Activated naive CD4-positive, alpha-beta T cell treated with Interleukin-2 at 50 U/mL for 16 hours (primary cell): ENCODE measurements around the gene ARL8A.

ENCODE experiments used
- DNase-seq: peaks from one replicate; pipeline ENCODE4 v3.0.0-alpha.2; 2020

ARL8A gene

DNA sequence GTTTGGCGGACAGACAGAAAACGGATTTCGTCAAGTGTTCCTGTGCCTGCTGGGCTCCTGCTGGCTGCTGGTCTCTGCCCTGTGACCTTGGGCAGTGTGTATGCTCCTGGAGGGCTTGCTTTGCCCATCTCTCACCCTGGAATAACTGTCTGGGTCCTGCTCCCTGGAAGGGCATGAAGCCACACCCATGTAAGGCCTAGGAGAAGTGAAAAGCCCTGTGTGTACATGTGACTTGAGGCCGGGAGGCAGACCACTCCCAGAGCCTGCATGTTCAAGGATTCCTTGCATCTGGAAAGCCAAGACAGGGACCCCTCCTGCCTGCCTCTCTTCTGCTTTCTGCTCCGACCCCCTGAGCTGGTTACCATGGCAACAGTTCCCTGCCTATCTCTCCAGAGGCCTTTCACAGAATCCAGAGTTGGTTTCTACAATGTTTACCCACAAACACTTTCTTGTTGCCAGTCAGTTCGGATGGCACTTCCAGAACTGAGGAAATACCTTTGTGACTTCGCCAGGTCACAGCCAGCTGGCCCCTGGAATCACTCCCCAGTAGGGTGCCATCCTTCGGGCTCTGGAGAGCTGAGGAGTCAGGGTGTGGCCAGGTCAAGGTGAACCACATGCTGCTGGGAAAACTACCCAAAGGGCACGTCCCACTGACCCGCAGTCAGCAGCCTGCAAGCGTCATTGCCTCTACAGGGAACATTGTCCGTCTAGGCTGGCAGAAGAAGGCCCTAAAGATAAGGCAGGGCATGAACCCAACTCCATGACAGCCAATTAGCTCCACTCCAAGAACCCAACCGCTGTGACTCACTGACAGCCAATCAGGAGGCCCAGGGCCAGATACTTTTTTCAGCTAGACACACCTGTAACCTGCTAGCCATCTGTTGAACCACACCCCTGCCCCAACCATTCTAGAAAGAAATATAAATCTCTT, 36.5 kb downstream of the ARL8A start:
- no peak for DNase-seq

DNA sequence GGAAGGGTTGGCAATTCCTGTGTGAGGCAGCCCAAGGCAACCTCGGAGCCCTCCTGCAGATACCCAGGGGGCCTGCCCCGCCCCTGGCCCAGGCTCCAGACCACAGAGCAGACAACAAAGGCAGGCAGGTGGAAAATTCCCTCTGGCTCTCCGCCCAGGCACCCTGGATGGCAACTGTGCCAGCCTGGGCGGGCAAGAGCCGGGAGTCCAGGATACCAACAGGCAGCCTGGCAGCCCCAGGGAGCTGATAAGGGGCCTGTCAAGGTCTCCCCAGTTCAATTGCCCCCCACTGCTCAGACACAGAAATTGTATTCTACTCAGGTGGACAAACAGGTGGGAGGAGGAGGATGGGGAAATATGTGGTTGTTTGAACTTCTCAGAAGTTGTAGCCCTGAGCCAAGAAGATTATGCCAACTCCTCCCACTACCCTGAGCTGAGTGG, 37.2 kb downstream of the ARL8A start:
- no peak for DNase-seq

DNA sequence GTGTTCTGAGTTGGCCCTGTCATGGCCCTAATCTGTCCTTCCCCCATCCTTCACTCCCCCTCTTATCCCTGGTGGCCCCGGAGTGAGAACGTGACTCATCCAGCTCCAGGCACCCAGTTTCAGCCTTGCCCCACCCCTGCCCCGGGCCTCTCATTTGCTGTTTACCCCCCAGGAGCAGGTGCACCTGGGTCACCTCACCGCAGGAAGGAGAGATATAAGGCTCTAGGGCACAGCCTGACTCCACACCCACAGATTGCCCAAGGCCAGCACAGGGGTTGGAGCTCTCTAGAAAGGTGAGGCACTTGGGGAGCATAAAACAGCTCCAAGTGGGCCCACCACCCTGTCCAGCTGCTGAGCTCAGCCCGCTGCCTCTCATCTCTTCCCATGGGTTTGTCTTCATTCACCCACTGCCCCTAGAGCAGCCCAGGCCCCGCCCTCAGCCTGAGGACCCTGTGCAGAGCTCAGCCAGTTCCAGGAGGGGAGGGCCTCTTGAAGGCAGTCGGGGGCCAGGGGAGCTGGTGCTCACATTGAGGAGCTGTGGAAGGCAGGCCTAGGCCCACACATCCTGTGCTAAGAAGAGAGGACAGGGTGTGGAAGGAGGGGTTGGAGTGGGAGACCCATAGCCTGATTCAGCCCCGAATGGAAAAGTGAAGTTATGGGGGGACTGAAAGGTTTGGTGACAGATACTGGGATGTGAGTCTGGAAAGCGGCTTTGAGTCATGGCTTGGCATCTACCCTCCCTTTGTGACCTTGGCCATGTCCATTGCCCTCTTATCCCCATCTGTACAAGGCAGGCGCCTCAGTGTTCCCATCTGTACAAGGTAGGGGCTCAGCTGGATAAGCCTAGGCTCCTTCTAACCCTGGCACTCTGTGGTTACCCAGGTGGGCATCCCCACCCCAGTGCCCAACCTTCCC, 37.9 kb downstream of the ARL8A start:
- DNase-seq, result no peak

DNA sequence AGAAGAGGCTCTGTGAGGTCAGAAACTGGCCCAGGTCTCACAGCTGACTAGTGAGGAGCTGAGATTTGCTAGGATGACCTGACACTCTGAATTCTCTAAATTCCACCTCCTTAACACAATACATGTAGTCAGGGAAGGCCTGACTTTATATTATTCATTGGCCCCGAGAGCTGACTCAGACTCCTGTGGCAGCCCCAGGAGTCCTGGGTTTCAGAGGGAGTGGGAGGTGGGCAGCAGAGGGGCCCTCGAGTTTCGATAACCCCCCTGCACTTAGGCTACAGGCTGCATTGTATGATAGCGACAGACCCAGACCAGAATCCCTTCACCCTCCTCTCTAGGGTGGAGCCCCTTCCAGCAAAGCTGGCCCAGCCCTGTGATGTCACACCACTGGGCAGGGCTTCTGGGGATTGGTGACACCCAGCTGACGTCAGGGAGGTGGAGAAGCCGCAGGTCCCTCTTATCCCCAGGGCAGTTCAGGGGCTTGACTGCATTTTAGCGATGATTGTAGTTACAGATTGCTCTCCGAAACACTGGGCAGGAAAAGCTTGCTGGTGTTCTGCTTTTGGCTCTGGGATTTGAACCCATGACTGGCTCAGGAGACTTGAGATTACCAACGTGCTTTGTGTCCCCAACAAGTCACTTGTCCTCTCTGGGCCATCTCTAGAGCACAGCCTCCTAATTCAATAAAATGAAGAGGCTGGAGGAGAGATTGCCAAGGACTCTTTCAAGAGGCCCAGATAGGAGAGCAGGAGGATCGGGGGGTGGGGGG, 38.8 kb downstream of the ARL8A start:
- no peak for DNase-seq

DNA sequence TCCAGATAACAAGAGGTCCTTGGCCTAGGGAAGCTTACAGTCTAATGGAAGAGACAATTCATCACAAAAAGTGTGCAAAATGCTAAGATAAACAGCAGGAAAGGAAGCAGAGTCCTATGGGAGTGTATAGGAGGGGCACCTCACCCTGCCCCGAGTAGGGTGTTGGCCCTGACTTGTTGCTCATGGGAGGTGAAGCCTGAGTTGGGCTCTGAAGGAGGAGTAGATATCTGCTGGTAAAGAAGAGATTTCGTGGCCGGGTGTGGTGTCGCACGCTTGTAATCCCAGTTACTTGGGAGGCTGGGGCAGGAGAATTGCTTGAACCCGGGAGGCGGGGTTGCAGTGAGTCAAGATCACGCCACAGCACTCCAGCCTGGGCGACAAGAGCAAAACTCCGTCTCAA, 40.5 kb downstream of the ARL8A start:
- no peak for DNase-seq

DNA sequence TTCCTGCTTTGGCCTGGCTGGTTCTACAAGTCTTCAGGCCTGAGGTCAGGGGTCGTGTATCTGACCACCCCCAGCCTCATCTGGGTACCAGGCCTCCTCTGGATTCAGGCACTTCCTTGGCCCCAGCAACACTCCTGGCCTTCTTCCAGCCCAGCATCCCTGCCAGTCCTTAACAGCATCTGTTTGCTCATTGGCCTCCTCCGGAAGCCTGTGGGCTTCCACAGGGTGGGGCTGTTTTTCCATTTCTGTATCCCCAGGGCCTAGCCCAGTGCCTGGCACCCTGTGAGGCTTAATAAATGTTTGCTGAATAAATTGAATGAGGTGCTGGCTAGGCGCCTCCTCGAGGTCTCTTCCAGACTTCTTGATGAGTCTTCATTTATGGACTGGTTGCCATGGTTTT, 43.4 kb downstream of the ARL8A start:
- DNase-seq, result no peak

DNA sequence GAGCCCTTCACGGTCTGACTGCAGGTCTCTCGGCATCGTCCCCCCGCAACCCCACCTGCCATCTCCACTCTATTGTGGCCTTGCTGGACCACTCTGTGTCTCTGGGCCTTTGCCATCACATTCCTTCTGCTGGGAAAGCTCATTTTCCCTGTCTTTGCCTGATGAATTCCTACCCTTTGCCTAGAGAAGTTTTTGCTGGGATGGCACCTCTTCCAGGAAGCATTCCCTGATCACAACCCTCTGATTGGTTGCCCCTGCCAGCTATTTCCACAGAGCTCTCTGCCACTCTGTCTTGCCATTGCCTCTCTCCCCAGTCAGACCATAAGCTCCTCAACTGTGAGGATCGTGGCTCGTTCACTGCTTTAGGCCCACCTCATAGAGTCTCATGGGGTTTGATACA, 50.7 kb downstream of the ARL8A start:
- DNase-seq, result no peak

DNA sequence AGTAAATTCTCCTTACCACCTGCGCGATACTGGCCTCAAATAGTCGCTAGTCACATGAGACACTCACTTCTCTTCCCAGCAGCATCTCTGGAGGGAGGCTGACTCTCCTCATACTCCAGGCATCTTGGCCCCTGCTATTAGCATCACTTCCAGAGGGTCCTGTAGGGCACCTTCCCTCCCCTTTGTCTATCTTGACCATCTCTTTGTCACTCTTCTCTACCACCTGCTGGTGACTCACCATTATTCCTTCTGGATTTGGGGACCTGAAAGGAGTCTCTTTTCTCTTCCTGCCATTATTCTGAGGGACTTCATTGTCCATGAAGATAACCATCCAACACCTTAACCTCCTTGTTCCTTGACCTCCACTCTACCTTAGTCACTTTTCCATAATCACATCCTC, 53.5 kb downstream of the ARL8A start:
- DNase-seq, result no peak

DNA sequence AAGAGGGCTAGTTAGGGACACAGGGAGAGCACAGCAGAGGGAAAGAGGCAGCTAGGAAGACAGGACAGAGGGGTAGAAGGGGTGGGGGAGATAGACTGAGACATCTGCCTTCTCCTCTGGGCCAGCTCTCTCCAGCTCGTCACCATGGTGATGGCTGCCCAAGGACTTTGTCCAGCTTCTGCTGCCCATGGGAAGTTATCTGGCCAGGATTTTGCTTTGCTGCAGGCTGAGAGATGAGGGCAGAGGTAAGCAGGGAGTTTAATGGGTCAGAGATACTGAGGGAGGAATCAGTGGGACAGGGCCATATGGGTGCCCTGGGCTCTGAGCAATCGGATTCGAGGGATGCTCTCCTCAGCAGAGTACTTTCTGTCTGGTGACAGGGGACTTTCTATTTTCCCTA, 56.3 kb downstream of the ARL8A start:
- DNase-seq, result no peak

DNA sequence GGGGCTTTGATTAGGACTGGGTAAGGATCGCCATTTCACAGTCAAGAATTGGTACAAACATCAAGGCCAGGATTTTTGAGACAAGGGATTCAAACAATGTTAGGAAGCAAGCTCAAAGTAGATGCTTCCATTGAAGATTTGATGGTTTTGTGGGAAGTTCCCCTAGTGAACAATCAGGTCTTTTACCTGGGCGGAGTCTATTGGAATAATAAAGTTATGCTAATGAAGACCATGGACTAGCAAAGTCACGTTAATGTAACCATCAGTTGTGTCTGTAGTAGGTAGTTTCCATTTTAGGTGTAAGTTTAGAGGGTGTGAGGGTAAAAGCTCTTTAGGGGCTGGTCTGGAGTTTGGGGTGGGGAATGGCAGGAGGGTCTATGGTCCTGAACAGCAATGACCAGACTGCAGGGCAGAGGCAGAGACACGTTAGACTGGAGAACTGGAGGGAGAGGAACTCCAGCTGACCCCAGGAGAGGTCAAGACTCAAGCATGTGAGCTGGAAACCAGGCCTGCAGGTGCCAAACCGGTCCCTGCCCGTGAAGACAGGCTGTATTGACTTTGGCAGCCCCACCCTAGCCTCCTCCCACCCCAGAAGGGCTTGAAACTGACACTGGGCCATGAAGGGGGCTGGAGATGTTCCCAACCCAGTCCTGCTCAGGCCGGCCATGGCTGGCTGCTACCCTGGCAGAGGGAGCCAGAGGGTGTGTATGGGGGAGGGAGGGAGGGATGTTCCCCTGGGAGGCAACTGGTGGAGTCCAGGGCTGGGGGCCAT, 57.8 kb downstream of the ARL8A start:
- DNase-seq, result no peak

DNA sequence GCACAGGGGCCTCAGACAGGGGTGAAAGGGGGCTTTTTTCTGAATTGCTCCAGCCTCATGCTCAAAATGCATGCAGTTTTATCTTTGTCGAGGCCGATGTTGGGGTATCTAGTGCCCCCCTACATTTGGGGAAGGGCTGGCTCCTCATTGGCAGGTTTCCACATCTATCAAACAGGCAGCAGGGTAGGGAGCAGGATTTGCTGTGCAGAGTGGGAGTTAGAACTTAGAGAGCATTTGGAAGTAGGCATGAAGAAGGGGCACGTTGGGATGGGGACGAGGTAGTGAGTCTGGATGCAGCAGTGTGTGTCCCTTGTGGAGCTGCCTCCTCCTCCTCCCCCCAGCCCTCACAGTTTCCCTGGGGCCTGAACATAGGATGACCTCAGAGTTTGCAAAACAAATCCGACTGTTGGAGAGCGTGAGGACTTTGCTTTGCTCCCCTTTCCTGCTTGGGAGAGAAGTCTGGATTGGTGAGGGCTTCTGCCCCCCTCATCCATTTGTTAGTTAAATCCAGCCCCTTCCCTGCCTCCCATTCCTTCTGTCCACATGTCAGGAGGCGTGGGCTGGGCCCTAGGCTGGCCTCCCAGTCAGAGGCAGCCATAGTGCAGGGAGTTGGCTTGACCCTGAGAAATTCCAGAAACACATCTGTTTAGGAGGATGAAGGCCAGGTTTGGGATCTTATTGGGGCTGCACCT, 58.7 kb downstream of the ARL8A start:
- DNase-seq, result no peak

DNA sequence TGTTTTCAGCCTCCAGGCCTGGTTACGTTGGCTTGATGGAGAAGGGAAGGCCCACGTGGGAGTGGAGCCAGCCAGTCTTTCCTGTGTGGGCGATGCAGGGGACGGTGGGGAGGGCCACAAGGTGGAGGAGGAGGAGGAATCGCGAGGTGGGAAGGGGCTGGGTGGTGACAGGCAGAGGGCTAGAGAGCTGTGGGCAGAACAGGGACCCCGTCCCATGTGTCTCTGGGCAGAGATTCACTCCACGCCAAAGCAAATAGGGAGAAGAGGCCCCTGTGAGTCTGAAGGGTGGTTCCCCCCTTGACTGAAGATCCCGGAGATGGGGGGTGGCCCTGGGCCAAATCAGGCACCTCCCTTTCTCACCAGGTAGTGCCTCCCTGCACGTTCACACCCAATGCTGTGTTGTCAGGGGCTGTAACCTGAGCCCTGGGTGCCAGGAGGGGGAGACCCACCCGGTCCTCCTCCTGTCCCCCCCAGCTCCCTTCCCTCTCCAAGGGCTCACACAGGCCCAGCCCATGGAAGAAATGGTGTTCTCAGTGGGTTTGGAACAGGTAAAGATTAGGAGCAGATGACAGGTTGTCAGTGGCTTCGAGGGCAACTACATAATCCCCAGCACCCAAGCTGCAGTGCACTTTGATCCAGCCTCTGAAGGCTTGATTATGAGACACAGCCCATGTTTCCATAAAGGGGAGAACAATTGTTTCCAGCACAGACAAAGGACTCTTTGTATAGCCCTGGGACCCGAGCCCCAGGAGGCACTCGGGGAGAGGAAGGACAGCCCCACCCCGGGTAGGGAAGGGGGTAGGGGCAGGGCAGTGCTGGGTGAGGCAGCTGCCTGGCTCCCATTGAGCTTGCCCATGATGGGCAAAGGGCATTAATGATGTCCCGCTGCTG, 59.5 kb downstream of the ARL8A start:
- DNase-seq, result no peak
